ENCODE data around the gene KXD1.
"Not testable (repeated sequence)": the region's sequence is repeated elsewhere in the genome, so short reads cannot be mapped to it uniquely, and the experiment has no call there.

The KXD1 gene

DNA sequence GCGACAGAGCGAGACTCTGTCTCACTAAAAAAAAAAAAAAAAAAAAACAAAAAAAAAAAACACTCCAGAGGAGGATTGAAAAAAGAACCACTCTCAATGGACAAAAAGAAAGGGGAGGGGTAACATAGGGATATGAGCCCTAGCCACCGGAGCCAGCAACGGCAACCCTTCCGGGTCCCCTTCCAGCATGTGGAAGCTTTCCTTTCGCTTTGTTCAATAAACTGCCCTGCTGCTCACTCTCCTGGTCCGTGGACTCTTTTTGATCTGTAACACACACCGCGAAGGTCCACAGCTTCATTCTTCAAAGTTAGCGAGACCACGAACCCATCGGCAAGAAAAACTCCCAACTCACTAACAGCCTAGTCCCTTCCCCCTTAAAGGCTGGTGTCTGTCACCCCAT lies 29.9 kb downstream of the KXD1 start:
- DNase-seq, result no peak

DNA sequence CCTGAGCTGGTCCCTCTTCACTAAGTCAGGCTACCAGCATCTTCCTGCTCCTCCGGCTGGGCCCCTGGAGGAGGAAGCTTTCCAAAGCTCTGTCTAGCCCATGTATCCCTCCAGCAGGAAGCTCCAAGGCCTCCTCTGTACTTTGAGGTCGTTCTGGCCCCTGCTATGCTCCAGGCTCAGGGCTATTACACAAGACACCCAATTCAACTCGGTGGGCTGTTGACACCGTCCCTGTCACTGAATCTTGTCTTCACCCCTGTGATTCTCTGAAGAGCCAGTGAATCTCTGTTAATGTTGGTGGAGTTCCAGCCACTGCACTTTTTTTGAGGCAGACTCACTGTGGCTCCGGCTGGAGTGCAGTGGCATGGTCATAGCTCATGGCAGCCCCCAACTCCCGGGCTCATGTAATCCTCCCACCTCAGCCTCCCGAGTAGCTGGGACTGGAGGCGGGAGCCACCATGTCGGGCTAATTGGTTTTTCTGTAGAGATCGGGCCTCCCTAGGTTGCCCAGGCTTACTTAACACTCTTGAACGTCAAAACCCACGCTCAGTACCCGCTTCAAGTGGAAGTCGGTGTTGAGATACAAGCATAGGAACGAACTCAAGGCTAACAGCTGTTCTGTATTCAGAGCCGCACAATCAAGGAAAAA lies 30.4 kb downstream of the KXD1 start:
- DNase-seq, result no peak

DNA sequence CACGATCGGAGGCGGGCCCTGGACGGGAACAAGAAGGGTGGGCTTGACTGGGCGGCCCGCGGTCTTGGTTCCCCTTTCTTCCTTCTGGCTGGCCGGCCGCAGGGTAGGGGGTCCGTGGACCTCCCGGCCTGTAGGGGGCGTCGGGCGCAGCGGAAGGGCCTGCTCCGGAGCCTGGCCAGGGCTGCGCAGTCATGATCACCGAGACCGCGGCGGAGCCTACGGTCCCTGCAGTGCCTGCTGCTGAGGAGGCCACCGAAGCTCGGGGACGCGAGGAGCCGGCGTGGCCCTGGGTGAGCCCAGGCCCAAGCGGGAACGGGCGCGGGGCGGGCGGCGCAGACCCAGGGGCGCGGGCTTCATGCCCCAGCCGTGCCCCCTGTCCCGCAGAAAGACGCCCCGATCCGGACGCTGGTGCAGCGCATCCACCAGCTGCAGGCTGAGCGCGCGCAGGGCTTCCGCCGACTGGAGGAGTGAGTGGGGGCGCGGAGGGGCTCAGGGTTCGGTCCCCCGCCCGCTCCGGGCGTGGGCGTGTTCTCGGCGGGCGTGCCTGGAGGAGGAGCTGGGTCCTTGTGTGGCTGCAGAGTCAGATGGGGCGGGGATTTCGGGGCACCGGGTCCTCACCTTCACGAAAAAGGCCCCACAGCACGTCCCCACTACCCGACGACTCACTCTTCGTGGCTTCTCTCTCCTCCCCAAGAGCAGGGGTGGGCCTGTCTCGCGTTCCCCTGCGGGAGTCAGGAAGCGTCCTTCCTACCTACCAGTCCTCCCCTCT lies 31.1 kb downstream of the KXD1 start, which contains the start of gene REX1BD:
TSS of gene REX1BD (plus strand) at position 188 of the 769 bp plus-strand sequence. CDS start at position 192, 4 bp downstream.
- peak; percentile 87 for DNase-seq

- peak; percentile 88 for DNase-seq
Measured at GRCh38 chr19:18589380-18590272, 32.0 kb downstream of the KXD1 start.

DNA sequence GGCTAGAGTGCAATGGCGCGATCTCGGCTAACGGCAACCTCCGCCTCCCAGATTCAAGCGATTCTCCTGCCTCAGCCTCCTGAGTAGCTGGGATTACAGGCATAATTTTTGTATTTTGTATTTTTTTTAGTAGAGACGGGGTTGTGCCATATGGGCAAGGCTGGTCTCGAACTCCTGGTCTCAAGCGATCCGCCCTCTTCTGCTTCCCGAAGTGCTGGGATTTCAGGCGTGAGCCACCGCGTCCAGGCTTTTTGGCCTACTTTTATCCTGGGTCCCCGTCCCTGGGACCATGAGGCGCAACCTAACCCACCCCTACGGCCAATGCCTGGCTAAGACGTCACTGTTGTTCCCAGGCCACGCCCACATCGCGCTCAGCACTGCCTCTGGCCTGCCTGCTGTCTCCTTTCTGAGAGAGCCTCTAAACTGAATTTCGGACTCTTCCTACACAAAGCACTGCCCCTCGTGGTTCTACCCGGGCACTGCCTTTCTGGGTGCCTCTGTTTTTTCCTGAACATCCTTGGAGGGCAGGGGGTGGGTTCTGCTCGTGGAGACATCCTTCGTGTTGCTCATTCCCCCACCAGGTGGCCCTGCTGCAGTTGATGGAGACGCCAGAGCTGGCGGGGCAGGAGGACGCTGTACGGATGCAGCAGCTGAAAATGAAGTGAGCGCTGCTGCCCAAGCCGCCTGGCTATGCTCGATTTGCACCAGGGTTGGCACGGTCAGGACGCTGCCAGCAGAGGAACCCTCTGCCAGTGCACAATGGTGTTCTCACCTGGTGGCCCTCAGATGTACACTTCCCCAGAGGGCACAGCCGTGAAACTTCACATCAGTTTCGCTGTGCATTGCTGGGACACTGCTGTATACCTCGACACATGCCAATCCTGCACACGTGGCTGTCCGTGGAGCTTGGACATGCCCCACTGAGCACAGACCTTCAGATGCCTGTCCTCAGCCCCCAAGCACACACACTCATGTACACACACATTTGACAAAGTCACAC lies 32.9 kb downstream of the KXD1 start:
- peak; percentile 65 for DNase-seq

- DNase-seq, result no peak
Measured at GRCh38 chr19:18591735-18592385, 34.2 kb downstream of the KXD1 start.

DNA sequence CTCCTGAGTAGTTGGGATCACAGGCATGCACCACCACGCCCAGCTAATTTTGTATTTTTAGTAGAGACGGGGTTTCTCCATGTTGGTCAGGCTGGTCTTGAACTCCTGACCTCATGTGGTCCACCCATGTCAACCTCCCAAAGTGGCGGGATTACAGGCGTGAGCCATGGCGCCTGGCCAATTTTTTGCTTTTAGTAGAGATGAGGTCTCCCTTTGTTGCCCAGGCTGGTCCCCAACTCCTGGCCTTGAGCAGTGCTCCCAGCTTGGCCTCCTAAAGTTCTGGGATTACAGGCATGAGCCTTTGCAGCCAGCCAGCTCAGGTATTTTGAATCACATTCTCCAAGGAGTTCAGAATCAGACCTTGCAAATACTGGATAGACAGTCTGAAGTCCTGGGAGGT lies 35.1 kb downstream of the KXD1 start:
- DNase-seq, result not testable (repeated sequence)

DNA sequence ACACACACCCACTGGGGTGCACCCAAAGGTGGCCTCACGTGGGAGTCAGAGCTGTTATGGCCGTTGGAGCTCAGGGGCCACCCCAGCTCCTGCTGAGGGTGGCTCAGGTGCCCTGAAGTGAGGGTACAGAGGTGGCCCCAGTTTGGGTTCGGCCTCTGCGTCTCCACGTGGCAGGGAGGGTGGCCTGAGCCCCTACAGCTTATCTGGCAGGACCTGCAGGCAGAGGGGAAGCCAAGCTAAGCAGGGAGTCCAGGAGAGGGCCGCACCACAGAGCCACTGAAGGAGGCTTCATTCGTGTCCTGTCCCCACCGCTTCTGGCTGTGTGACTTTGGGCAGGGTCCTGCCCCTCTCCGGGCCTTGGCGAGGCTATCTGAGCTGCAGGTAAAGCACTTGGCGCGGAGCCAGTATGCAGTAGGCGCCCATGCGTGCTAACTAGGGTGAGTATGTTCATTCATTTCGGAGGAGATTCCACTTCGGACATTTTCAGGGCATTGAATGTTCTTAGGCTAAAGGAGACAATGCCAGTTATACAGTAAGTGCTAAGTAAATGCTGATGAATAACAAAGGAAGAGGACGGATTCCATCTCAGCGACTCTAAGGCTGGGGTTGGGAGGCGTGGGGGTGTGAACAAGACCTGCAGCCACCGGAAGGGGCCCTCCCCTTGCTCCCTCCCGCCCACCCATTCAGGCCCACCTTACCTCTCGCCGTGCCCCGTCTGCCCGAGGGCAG lies 35.9 kb downstream of the KXD1 start:
- DNase-seq, result peak; percentile 50

DNA sequence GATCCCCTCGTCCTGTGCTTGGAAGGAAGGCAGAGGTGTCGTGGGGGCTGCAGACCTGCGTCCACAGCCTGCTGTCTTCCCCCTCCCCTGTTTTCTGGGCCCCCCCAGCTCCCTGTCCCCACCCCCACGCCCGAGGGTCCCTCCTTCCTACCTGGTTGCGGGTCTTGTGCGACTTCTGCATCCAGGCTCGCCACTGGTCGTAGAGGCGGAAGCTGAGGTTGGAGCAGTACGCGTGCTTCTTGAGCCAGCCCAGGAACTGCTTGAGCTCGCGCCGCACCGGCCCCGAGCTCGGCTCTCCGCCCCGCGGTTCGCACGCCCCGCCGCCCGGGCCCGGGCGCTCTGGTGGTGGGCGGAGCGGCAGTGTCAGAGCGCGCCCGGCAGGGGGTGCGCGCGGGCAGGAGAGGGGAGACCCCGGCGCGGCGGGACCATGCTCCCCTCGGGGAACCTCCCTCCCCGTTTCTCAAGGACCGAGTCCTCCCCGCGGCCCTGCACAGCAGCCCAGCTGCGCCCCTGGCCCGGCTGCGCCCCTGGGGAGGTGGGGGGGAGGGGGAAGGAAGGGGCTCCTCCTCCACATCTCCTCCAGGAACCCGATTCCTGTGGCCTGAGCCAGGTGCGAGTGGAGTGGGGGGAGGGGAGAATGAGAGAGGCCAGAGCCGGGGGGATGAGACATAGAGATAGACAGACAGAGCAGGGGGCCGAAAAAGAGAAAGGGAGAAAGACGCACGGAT lies 36.6 kb downstream of the KXD1 start:
- peak; percentile 87 for DNase-seq

GRCh38 chr19:18594824-18595373 lies 37.2 kb downstream of the KXD1 start:
- no peak for DNase-seq

DNA sequence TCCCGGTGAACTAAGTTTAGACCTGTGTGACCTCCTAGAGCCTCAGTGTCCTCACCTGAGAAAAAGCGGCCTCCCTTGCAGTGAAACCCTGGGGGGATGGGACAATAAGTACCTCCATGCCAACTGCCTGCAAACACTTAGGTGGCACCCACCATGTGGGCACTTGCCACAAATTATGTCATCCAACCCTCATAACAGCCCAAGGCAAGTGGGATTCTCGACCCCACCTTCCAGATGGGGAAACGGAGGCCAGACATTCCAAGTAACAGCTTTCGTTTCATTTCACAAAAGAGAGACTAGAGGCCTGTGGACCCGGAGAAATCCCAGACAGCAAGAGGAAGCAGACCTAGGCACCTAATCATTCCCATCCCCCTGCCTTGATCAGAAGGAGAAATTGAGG lies 37.8 kb downstream of the KXD1 start:
- DNase-seq, result no peak

DNA sequence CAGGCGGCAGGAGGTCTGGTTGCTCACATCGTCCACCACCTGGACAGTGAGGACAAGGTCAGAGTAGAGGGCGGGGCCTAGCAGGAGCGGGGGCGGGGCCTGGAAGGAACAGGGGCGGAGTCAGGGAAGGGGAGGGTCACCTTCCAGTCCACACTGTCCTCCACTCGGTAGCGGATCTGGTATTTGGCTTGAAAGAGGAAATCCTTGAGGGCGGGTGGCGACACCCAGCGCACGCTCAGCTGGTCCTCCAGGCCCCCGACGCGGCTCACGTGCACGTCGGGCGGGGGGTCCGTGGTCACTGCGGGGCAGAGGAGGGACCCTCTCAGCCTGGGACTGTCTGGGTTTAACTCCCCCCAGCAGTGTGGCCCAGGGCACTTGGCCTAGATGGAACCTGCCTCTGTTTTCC lies 39.1 kb downstream of the KXD1 start:
- peak; percentile 85 for DNase-seq

DNA sequence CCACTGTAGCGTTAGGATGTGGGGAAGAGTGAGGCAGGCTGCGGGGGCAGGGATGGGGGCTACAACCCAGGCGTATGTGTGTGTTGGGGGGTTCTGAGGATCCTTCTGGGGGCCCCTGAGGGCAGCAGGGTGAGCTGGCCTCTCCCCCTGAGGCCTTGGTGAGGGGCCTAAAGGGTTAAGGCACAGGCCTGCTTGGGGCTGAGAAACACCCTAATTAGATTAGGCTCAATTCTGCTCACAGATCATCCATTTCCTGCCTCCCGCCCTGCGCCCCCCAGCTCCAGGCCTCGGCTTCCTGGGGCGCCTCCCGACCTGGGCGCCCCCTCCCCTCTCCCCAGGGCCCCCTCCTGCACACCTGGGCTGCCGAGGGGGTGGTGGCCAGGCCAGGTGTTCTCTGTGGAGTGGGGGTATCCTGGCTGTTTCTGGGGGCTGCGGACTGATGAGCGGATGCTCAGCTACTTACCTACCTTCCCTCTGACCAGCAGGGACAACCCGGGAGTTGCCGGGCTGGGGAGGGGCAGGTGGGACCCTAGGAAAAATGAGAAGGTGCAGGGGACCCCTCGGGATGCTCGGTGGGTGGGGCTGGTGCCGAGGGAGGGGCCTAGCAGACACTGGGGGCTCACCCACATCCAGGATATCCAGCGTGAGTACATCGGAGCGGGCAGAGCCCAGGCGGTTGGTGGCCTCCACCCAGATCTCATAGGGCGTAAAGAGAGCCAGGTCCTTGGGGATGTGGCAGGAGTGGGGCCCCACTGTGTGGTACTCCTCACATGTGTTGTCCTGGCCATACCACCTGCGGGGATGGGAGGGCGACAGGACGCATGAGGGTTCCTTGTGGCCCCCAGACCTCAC lies 40.4 kb downstream of the KXD1 start:
- no peak for DNase-seq

- DNase-seq, result no peak
Measured at GRCh38 chr19:18599485-18599884, 41.8 kb downstream of the KXD1 start.

DNA sequence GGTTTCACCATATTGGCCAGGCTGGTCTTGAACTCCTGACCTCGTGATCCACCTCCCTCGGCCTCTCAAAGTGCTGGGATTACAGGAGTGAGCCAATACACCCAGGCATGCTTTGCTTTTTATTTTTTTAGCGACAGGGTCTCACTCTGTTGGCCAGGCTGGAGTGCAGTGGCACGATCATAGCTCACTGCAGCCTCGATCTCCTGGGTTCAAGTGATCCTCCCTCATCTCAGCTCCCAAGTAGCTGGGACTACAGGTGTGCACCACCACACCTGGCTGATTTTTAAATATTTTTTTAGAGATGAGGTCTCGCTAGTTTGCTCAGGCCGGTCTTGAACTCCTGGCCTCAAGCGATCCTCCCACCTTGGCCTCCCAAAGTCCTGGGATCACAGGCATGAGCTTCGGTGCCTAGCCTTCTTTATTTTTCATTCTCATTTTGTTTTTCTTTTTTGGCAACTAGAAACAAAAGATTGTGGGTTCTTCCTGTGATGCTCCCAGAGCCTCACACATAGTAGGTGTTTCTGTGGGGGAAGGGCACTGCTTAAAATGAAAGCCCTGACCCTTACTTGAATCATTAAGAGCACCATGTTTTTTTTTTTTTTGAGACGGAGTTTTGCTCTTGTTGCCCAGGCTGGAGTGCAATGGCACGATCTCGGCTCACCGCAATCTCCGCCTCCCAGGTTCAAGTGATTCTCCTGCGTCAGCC lies 43.2 kb downstream of the KXD1 start:
- DNase-seq, result not testable (repeated sequence)

DNA sequence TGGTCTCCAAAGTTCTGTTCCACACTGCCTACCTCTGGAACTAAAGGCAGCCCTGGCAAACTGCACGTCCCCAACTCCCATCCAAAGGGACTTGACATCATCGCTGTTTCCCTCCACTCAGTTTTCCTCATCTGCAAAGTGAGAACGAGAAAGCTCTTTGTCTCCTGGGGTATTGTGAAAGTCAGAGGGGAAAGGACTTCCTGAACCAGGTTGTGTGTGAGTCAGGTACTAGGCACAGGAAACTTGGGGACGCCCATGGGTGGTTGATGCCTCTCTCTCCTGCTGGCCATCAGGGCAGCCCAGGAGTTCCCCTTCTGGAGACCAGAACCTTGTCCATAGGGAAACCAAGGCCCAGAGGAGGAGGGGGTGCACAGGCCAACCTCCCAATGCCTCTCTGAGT lies 44.2 kb downstream of the KXD1 start:
- no peak for DNase-seq

DNA sequence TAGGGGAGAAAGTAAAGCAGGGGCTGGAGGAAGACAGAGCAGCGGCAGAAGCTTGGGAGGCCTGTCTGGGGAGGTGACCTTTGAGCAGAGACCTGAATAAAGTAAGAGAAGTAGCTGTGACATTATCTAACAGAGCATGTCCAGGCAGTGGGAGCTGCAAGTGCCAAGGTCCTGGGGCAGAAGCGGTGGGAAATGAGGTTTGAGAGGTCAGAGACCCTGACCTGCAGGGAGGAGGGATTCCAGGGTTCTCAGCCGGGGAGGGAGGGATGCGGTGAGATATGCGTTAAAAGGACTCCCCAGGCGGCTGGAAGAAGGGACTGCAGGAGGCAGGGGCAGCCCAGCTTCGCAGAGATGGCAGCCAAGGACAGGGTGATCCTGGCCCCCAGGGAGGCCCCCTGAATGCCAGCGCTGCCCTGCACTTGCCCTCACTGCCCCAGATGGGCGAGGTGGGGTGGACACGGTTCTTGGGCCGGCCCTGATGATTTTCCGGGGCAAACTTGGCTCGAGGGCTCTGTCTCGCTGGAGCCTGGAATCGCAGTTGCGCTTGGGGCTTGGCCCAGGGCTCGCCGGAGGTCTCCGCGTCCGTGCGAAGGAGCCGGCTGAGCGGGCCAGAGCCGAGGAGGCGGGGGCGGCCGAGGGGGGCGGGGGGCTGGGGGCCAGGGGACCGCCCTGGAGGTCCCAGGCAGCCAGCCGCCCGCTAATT lies 45.7 kb downstream of the KXD1 start:
- DNase-seq, result peak; percentile 48

Data from DMS53 (cell line).